Common myeloid progenitor, CD34-positive (primary cell): ENCODE measurements around the gene VPS9D1.
A peak's percentile ranks its signal among the peaks of the same experiment; 100 is the strongest.

Experiments
- CTCF ChIA-PET: fragments of 350-600 bp; sonication (Branson Sonifier 250); formaldehyde crosslinking; loops from one replicate; lab custom pipeline; 2021; ENCODE audit warnings: antibody characterized with exemption; lab: Charles Lee
- POLR2A ChIA-PET: fragments of 350-600 bp; sonication (Branson Sonifier 250); formaldehyde crosslinking; loops from one replicate; lab custom pipeline; 2021; ENCODE audit warnings: antibody characterized with exemption; lab: Charles Lee
- DNase-seq, 3 donors: peaks; one replicate each; pipeline versions ENCODE4 v3.0.0 to v3.0.0-alpha.2; 2013
- H3K27ac ChIP-seq, 2 experiments: 1 replicate in 1 of 2; 2 replicates in 1 of 2; pipeline ENCODE4 v1.7.0; 2013; ENCODE audit warnings: inconsistent platforms in 2 of 2, low read length in 2 of 2, mild to moderate bottlenecking in 2 of 2, low read depth in 1 of 2, moderate library complexity in 1 of 2; ENCODE audit not compliant: severe bottlenecking in 2 of 2, insufficient read depth in 1 of 2, poor library complexity in 1 of 2
- H3K27me3 ChIP-seq, 5 experiments: replicated peaks in 2 of 5; 1 replicate in 3 of 5; 2 replicates in 2 of 5; pipeline versions ENCODE4 v1.6.1 to v1.7.0; 2013; ENCODE audit warnings: low read length in 4 of 5, mild to moderate bottlenecking in 2 of 5, moderate library complexity in 2 of 5, inconsistent platforms in 1 of 5; ENCODE audit not compliant: insufficient read depth in 5 of 5, control insufficient read depth in 4 of 5
- H3K36me3 ChIP-seq, 4 experiments: 1 replicate in 2 of 4; 2 replicates in 2 of 4; pipeline versions ENCODE4 v1.6.1 to v1.7.0; 2013; ENCODE audit warnings: low read length in 3 of 4, control low read depth in 1 of 4, mild to moderate bottlenecking in 1 of 4; ENCODE audit not compliant: control insufficient read depth in 4 of 4, insufficient read depth in 4 of 4
- H3K4me1 ChIP-seq, 4 experiments: 1 replicate in 3 of 4; 2 replicates in 1 of 4; pipeline versions ENCODE4 v1.6.1 to v1.7.1; 2013; ENCODE audit warnings: low read length in 3 of 4, mild to moderate bottlenecking in 3 of 4, control low read depth in 1 of 4, inconsistent platforms in 1 of 4, moderate library complexity in 1 of 4; ENCODE audit not compliant: control insufficient read depth in 4 of 4, insufficient read depth in 4 of 4; ENCODE audit errors: control extremely low read depth in 1 of 4
- H3K4me3 ChIP-seq, 7 experiments: 1 replicate in 4 of 7; 2 replicates in 3 of 7; pipeline versions ENCODE4 v1.5.1 to v1.7.0; 2013; ENCODE audit warnings: mild to moderate bottlenecking in 7 of 7, low read length in 6 of 7, moderate library complexity in 6 of 7, inconsistent platforms in 2 of 7, low read depth in 2 of 7, control low read depth in 1 of 7; ENCODE audit not compliant: insufficient read depth in 4 of 7, control insufficient read depth in 1 of 7; ENCODE audit errors: extremely low read depth in 1 of 7
- H3K9me3 ChIP-seq, 5 experiments: 1 replicate in 4 of 5; 2 replicates in 1 of 5; pipeline versions ENCODE4 v1.6.1 to v1.7.1; 2013; ENCODE audit warnings: low read length in 4 of 5, mild to moderate bottlenecking in 2 of 5, inconsistent platforms in 1 of 5, low read depth in 1 of 5, moderate library complexity in 1 of 5; ENCODE audit not compliant: control insufficient read depth in 4 of 5, insufficient read depth in 2 of 5; ENCODE audit errors: control extremely low read depth in 1 of 5
- WGBS: methylation state at CpG from one replicate; pipeline ENCODE4 v1.1.5; 2013; ENCODE audit not compliant: insufficient coverage; 5-methylcytosine and 5-hydroxymethylcytosine counted together

Gene VPS9D1

DNA sequence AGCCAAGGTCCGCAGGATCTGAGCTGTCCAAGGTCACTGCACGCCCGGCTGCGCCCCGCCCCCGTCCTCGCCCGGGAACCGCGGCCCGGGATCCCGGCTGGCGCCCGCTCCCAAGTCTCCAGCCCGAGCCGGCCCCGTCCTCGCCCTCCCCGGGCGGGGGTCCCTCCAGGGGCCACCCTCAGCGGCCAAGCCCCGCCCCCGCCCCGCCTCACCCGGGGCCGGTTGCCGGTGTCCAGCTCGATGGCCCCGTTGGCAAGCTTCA, 216 bp downstream of the VPS9D1 start:
- ChIA-PET POLR2A (interaction anchor here (0.6 to 0.9 kb wide), 3 partner anchors 14 to 94 kb away, joined by 3 to 4 read pairs (median 4); partner anchors contain the start of gene SPATA2L), CTCF (interaction anchor here (6.9 kb wide), 1 partner anchor 14 kb away, joined by 54 read pairs; no protein-coding TSS in a partner anchor)
- no peak for DNase-seq
- Histone ChIP-seq H3K4me1 (peaks cover 3 to 51% (median 47%) of the 10 kb centered on the region in 4 experiments), H3K9me3 (no peaks in the 10 kb centered on the region), H3K27ac (peak overlapping the region in 1 of 2 experiments; percentile 89), H3K36me3 (peaks cover 2 to 40% (median 22%) of the 10 kb centered on the region in 4 experiments), H3K27me3 (no peaks in the 10 kb centered on the region), H3K4me3 (peak overlapping the region; percentile 60 to 90 (median 77))
- WGBS = under 1% methylated on average over 27 of the region's 29 CpGs

GRCh38 chr16:89717688-89718505, 2.8 kb downstream of the VPS9D1 start:
- Histone ChIP-seq H3K36me3 (peaks cover 0 to 25% (median 5%) of the 10 kb centered on the region in 4 experiments), H3K27ac (peak overlapping the region in 1 of 2 experiments; percentile 89), H3K4me1 (peaks cover 3 to 38% (median 31%) of the 10 kb centered on the region in 4 experiments), H3K9me3 (no peaks in the 10 kb centered on the region), H3K27me3 (no peaks in the 10 kb centered on the region), H3K4me3 (no peak overlapping the region)
- ChIA-PET CTCF (interaction anchor here (1.4 to 6.9 kb wide), 3 partner anchors 12 to 40 kb away, joined by 4 to 54 read pairs (median 8); no protein-coding TSS in a partner anchor), POLR2A (no interaction called here)
- no peak for DNase-seq
- 93% methylated on average over 21 of the region's 24 CpGs for WGBS

DNA sequence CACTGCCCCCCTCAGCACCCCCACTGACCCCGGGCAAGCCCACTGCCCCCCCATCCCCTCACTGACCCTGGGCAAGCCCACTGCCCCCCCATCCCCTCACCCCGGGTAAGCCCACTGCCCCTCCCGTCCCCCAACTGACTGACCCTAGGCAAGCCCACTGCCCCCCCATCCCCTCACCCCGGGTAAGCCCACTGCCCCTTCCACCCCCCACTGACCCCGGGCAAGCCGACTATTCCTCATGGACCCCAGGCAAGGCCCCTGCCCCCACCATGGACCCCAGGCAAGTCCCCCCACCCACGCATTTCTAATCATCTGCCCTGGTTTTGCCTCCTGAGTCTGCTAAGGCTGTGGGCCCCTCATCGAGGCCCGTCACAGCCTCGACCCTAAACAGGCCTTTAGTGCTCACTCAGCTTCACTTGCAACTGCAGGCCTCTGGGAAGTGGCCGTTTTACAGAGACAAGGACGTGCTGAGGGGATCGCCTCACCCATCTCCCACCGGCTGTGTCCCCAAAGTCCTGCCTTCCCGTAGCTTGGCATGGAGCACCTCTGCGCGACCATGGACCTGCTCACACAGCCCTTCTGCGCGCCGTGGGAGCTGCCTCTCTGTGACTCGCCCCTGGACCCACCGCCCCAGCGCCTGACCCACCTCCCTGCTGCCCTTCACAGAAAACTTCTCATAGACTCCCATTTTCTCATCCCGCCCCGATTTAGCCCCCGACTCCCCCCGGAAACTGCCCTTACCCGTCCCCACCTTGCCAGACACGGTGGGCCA, 3.6 kb downstream of the VPS9D1 start:
- ChIA-PET POLR2A (no interaction called here), CTCF (interaction anchor here (1.4 to 6.9 kb wide), 4 partner anchors 11 to 41 kb away, joined by 4 to 54 read pairs (median 6); no protein-coding TSS in a partner anchor)
- Histone ChIP-seq H3K27me3 (no peaks in the 10 kb centered on the region), H3K36me3 (peaks cover 0 to 22% (median 5%) of the 10 kb centered on the region in 4 experiments), H3K4me1 (peaks cover 3 to 38% (median 31%) of the 10 kb centered on the region in 4 experiments), H3K4me3 (no peak overlapping the region), H3K27ac (no peak overlapping the region), H3K9me3 (no peaks in the 10 kb centered on the region)
- WGBS = 91% methylated on average over 20 of the region's 29 CpGs
- DNase-seq = no peak

DNA sequence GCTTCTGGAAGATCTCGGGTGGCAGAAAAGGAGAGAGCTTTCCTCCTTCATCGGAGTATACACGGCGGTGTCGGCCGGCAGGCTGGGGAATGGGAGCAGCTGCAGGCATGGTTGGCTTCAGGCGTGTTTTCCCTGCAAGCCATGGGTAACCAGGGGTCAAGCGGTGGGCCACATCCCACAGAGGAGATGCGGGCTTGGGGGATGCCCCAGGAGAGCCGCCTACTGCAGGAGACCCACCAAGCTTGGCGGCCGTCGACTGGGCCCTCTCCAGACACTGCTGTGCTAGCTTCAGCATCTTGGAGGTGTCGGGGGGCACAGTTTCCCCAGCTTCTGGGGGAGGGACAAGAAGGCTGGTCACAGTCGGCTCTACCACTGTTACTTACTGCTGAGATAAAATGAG, 4.2 kb downstream of the VPS9D1 start:
- no peaks in the 10 kb centered on the region for H3K9me3 ChIP-seq
- peaks cover 0 to 22% (median 5%) of the 10 kb centered on the region in 4 experiments for H3K36me3 ChIP-seq
- H3K27me3 ChIP-seq = no peaks in the 10 kb centered on the region
- no peak for DNase-seq
- ChIA-PET POLR2A (no interaction called here), CTCF (interaction anchor here (1.8 to 6.9 kb wide), 3 partner anchors 10 to 17 kb away, joined by 5 to 54 read pairs (median 8); no protein-coding TSS in a partner anchor)
- no peak overlapping the region for H3K4me3 ChIP-seq
- H3K27ac ChIP-seq = no peak overlapping the region
- 100% methylated on average over 9 of the region's 15 CpGs for WGBS
- peaks cover 3 to 41% (median 35%) of the 10 kb centered on the region in 4 experiments for H3K4me1 ChIP-seq

DNA sequence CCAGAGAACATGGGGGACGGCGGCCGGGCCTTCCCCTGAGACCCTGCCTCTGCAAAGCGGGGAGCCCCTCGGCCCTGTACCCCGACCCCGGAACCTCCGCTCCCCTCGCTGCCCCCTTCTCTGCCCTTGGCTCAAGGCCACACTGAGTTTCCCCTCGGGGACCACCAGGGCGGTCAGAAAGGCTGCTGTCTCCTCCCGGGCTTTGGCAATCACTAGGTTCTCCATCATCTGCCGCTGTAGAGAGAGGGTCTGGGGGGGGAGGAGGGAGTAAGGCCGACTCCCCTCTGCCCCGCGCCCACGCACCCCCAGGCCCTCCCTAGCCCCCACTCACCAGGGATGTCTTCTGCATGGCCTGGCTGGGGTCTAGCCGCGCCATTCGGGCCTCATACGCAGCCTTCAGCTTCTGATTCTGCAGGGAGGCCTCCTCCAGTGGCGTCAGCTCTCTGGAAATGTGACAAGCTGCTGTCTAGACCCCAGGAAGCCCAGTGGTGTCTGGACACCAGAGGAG, 8.4 kb downstream of the VPS9D1 start:
- Histone ChIP-seq H3K36me3 (peaks cover 0 to 14% (median 4%) of the 10 kb centered on the region in 4 experiments), H3K9me3 (no peaks in the 10 kb centered on the region), H3K27ac (peak overlapping the region in 1 of 2 experiments; percentile 54), H3K27me3 (no peaks in the 10 kb centered on the region), H3K4me3 (peak overlapping the region; percentile 52 to 79 (median 74)), H3K4me1 (peaks cover 0 to 13% (median 12%) of the 10 kb centered on the region in 4 experiments)
- CTCF ChIA-PET = interaction anchor here (0.9 to 16.5 kb wide), 6 partner anchors 9 to 149 kb away, joined by 3 to 195 read pairs (median 4); no protein-coding TSS in a partner anchor
- WGBS = 13% methylated on average over 17 of the region's 22 CpGs
- POLR2A ChIA-PET = interaction anchor here (0.7 to 1.2 kb wide), 2 partner anchors 13 to 153 kb away, joined by 5 to 6 read pairs; no protein-coding TSS in a partner anchor
- DNase-seq = no peak

DNA sequence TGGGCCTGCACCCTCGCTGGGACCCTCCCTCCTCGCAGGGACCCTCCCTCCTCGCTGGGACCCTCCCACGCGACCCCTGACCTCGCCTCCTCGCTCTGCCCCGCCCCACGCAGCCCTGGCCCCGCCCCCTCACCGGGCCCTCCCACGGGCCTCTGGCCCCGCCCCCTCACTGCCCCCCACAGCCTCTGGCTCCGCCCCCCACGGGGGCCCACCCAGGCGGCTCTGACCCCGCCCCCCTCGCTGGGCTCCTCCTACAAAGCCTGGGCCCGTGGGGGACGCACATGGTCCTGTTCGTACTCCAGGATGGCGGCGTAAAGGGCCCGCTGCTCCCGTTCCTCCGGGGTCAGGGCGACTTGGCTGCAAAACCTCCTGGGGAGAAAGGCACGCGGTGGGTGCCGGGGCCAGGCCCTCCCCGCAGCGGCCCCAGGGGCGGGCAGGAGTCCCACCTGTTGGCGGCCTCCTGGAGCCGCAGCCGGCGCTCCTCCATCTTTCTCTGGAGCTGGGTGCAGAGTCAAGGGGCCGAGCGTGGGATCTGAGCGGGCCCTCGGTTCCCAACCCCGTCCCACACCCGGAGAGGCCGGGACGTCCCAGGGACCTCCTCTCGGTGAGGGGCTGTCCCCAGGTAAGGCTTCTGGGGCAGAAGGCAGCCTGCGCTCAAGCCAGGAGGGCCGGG, 9.0 kb downstream of the VPS9D1 start:
- 0% methylated on average over 18 of the region's 48 CpGs for WGBS

More for the DNA sequence above, 9.0 kb downstream of the VPS9D1 start:
- H3K4me1 ChIP-seq = peaks cover 0 to 13% (median 12%) of the 10 kb centered on the region in 4 experiments
- peak overlapping the region; percentile 52 to 79 (median 74) for H3K4me3 ChIP-seq
- CTCF ChIA-PET = interaction anchor here (1.6 to 16.5 kb wide), 3 partner anchors 9 to 149 kb away, joined by 4 to 195 read pairs (median 8); no protein-coding TSS in a partner anchor
- H3K9me3 ChIP-seq = no peaks in the 10 kb centered on the region
- H3K36me3 ChIP-seq = peaks cover 0 to 10% (median 4%) of the 10 kb centered on the region in 4 experiments
- H3K27me3 ChIP-seq = no peaks in the 10 kb centered on the region
- H3K27ac ChIP-seq = peak overlapping the region in 1 of 2 experiments; percentile 54
- POLR2A ChIA-PET = interaction anchor here (0.6 to 1.2 kb wide), 2 partner anchors 14 to 143 kb away, joined by 3 to 5 read pairs; no protein-coding TSS in a partner anchor
- peak; percentile 64 to 79 (median 76) for DNase-seq
